NCI-H1694 treated with DMSO at 0.1 percent for 48 hours (cell line): ENCODE data around the gene MTOR.
A peak's percentile ranks its signal among the peaks of the same experiment; 100 is the strongest.

ENCODE experiments used
- DNase-seq: peaks from one replicate; lab custom pipeline; 2025; lab: John Stamatoyannopoulos, UW

Gene MTOR

DNA sequence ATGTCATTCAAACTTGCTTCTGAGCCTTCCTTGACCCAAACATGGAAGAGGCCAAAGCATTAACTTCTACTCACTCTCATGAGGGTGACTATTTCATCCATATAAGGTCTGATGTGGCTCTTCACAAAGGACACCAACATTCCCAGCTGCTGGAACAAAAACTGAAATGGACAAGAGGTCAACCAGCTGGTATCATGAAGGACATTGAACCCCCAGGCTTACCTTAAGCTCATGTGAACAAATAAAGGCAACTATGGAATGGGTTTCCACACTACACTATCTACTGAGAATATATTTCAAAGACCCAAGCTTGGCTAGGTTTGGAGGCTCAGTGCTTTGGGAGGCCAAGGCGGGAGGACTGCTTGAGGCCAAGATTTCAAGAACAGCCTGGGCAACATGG, 46.3 kb downstream of the MTOR start:
- DNase-seq, result no peak

DNA sequence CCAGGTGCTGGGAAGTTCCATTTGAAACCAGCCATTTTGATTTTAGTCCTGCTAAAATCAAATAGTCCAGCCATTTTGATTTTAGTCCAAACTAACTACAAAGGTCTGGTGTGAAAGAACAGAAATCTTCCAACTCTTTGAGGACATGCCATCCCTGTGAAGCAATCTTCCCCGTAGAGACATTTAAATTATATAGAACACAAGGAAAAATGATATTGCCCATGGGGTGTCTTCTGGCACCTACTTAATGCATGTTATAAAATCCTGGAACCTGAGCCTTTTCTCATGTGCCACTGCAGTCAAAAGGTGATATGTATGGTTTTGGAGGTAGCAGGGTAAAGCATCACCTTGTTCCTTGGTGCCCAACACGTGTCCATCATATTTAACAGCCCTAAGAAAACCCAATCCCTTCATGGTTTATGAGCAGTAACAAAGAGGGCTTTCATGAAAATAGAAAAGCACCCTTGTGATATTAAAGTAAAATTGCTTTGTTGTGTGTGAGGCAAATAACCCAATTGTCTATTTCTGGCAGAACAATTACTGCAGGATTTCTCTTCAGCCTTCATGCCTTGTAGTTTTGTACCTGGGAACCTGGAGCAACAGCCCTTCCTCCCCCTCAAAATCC, 46.9 kb downstream of the MTOR start:
- no peak for DNase-seq

DNA sequence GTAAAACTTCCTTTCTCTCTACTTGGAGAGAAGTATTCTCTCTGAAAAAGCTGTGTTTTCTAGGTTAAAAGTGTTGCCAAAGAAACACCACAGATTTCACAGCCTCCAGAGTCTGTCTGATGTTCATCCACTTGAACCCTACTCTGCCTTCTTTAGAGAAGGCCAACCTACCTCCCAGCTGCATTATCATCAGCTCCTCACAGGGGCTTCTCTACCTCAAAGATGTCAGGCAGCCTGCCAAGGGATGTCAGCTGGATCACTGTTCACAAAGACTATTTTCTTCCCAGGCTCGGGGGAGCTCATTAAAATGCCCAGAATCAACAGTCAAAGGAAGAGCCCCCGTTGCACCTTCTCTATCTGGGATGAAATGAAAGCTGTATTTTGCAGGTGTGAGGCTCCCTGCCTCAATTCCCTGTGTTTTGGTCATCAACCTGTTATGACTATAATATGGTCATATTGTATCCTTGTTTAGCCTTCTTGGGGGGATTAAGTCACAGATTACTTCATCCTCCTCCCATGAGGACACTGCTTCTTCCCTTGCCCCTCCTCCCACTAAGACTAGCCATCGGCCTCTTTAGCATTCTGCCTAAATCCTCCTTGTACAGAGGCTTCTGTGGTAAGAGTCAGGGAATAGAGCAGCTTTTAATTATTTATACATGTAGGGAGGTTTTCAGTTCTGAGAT, 47.5 kb downstream of the MTOR start:
- DNase-seq, result no peak

DNA sequence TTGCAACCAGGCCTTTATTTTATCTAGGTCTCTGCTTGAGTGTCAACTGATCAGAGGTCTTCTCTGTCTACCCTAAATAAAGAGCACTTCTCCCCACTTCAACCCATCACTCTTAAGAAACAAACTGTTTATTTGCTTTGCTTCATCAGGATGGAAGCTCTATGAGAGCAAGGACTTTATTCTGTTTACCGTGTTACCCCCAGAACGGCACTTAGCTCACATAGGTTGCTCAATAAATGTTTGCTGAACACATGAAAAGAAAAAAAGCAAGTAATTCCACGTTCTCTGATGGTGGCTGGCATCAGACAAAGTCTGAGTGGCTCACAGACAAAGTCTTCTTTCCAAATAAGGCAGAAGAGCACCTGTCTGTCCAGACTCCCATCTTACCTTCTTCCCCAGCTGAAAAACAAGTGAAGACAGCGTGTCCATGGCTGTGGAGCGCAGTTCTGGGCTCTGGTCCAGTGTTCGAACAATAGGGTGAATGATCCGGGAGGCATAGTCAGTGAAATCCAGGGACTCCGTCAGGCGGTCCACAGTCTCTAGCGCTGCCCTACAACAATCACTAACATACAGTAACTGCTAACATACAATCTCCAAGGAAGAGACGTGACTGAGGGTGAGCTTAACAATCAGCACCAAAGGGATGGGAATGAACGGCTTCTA, 50.3 kb downstream of the MTOR start:
- no peak for DNase-seq

DNA sequence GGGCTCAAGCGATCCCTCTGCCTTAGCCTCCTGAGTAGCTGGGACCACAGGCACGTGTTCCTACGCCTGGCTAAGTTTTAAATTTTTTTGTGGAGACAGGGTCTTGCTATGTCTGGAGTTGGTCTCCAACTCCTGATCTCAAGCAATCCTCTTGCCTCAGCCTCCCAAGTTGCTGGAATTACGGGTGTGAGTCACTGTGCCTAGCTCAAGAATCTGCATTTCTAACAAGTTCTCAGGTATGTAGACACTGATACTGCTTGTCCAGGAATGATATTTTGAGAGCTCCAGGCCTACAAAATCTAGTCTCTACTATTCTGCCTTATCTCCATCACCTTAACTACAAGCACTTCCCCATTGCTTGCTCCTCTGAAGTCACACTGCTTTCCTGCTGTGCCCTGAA, 50.9 kb downstream of the MTOR start:
- no peak for DNase-seq

DNA sequence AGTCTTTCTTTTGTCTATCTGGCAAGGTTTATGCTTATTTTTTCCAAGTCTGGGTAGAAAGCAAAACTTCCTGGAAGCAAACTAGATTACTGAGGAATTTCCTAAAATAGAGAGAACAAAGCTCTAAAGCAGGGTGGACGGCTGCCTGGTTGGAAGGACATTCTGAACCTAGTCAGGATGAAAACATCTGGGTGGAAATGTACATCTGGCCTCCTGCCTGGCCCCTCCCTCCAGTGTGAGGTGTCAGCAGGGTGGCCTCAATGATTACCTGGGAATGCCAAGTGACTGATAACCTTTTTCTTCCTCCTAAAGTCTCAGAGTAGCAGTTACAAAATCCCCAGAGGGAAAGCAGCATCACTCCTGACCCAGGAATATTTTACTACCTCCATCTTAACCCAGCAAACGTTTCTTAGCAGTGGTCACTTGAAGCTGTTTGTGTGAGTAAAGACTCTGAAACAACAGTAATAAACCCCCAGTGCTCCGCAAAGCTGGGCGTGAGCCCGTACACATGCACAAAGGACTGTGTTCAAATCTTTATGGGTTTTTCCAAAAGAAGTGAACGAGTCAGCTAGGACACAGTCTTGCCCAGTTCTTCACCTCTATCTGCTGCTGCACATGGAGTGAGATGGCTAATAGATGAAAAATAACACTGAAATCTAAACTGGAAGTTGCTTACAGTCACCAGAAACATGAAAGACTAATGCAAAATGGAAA, 54.3 kb downstream of the MTOR start:
- no peak for DNase-seq

DNA sequence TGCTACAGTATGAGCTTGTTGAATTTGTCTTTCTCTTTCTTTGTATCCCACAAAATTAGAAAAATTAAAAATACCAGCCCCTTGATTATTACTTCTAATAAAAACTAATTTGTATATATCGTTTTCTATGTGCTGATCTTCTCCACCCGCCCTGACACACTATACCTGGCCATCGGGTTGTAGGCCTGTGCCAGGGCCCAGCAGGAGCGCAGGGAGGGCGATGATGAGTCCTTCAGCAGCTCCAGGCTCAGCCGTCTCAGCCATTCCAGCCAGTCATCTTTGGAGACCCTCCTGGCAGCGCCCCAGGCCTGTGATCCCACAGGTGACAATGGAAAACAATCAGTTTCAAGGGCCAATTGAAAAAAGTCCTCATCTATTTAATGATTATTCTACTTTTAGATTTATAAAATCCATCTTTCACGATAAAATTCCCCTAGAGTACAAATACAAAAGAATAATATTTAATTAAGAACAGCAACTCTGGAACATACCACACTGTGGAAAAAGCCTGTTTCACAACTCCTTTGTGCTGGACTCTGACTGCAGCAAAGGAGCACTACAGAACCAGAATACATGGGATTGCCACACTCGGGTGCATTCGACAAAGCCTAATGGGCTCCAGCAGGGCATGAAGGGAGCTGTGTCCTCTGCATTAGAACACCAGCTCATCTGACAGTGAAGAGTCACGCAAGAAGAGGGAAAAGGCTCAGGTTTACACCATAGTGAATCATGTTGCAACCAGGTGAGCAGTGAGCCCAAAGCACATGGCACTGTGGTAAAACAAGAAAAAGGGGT, 57.8 kb downstream of the MTOR start:
- no peak for DNase-seq

DNA sequence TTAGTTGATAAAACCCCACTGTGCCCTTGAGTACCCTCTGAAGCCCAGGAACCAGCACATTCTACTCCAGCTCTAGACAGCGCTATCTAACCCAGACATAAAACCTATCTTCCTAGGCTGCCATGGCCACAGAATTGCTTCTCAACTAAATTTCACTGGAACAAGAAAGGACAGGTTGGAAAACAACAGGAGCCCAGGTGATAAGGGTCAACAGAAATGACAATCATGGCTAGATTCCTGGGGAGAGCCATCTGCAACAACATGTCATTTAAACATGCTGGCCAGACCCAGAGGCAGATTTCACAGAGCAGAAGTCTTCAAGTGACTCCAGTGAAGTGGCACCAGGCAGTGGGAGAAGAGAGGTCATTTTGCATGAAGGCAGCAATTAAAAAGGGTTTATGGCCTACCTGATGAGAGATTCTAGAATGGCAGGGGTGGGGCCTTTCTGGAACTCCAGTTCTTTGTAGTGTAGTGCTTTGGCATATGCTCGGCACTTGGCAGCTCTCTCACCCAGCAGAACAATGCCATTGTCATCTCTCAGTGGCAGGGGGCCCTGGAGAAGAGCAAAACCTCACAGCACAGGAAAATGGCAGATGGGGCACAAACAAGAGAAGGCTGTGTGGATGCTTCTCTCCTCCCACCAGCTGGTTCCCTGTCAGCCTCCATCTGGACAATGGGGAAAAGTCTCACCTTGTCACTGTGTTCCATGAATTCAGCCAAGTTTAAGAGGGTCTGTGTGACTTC, 63.3 kb downstream of the MTOR start:
- peak; percentile 86 for DNase-seq

DNA sequence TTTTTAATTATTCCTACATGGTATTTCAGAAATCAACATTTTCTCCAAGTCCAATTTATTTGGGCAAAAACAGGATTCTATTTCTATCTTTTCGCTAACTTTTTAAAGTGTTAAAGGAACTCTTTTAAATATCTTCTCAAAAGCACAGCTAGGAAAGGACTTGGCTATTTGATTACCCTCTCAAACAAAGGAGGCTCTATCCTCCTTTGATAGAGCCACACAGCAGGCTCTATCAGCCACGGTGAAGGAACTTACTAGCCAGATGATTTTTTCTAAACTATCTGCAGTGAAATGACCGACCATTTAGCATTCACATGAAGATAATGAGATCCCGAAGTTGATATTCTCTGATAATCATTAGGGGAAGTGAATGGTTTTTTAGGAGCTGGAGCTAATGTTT, 64.1 kb downstream of the MTOR start:
- DNase-seq, result no peak

DNA sequence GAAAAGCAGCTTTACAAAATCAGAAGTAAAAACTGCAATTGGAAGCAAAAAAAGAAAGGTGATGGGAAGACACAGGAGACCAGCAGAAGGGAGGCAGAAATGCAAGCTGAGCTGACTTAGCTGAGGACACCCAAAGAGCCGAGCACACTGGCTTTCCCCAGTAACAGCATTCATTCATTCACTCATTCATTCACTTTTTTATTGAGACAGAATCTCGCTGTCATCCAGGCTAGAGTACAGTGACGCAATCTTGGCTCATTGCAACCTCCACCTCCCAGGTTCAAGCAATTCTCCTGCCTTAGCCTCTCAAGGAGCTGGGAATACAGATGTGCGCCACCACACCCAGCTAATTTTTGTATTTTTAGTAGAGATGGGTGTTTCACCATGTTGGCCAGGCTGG, 65.0 kb downstream of the MTOR start:
- DNase-seq, result no peak

DNA sequence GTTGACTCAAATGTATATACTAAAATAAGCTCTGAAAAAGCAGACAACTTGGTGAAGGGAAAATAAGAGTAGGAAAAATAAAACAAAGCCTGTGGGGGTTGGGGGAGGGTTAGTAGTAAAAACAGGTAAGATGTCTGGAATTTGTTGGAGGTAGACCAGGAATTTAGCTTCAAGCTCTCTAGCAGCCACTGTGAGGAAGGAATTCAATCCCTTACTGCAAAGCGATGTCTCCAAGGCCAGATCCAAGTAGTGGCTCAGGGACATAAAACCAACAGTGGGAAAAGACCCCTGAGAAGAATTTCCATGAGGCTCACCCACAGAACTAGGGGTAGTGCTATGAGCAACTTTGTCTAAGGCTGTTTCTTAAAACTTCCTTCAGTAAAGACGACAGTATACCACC, 65.4 kb downstream of the MTOR start:
- no peak for DNase-seq

DNA sequence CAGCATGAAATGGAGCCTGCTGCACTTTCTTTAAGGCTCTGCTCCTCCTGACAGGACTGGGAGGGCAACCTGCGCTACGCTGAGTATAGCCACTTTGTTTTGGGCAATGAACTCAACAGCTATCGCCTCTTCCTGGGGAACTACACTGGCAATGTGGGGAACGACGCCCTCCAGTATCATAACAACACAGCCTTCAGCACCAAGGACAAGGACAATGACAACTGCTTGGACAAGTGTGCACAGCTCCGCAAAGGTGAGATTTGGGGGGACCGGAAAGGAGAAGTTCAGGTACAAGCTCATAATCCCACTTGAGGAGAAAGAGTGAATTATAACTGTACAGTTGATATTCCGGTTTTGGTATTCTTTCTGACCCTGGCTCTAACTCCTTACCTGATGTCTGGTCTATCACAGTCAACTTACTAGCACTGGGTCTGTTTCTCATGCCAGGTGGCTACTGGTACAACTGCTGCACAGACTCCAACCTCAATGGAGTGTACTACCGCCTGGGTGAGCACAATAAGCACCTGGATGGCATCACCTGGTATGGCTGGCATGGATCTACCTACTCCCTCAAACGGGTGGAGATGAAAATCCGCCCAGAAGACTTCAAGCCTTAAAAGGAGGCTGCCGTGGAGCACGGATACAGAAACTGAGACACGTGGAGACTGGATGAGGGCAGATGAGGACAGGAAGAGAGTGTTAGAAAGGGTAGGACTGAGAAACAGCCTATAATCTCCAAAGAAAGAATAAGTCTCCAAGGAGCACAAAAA, 67.8 kb downstream of the MTOR start:
- DNase-seq, result no peak

DNA sequence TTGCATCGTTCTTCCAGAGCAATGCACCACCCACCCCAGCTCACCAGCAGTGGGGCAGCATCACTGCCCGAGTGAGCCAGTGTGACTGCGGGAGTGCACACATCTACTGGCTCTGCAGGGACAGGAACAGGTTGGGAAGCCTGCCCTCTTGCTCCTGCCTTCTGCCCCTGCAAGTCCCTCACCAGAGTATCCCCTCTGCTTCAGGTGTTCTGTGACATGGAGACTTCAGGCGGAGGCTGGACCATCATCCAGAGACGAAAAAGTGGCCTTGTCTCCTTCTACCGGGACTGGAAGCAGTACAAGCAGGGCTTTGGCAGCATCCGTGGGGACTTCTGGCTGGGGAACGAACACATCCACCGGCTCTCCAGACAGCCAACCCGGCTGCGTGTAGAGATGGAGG, 69.0 kb downstream of the MTOR start:
- no peak for DNase-seq

DNA sequence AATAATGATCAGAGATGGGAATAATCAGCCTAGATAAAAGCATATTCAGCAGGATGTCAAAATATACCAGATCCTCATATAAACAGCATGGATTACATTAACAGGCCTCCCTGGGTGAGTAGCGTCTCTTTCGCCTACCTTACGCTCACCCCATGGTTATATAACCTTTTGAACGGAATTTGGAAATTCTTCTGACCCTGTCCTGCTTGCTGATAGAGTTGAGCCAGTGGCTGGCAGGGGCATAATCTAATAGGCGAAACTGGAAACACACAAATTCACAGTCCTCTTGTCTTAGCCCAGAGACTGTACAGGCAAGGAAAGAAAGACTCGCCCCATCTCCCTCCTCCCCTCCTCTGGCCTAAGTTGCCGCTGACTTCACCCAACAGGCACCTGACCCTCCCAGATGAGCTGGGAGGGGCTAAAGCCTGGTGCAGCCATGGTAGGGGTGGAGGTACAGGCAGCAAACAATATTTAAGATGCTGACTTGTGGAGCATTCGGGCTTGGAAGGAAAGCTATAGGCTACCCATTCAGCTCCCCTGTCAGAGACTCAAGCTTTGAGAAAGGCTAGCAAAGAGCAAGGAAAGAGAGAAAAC, 73.4 kb downstream of the MTOR start, which contains the start of gene ANGPTL7:
ANGPTL7 (plus strand) TSS at position 498 of the 594 bp plus-strand sequence. CDS start 225 bp downstream, outside the sequence.
- no peak for DNase-seq

DNA sequence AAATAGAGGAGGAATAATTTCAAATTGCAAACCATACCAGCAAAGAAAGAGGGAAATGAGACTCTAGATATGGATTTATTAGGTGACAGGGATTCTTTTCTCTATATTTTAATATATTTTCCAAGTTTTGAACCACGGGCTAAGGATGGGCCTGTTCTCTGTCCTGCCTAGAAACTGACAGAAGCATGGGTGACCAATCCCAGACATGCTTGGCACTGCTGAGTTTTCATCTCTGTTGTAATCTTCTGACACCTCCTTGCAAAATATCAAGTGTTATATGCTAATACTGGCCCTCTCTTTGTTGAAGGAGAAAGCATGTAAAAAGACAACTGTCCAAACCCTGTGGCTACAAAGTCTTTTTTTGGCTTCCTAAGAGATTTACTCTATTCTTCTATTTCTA, 74.0 kb downstream of the MTOR start:
- DNase-seq, result no peak

DNA sequence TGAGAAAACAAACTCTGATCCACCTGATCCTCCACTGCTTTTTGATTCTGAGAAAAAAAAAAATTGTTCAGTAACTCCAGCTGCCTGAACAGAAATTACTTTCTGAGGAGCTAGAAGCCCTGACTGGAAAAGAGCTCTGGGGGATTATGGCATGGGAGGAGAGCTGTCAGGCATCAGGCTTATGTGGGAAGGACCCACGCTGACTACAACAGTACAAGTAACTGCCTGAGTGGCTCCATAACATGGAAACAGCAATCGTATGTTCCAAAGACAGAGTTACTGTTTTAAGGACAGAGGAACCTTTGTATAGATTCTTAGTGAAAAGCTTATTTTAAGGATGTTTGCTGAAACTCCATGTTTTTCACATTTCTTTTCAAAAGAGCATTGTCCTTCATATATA, 74.4 kb downstream of the MTOR start:
- no peak for DNase-seq

DNA sequence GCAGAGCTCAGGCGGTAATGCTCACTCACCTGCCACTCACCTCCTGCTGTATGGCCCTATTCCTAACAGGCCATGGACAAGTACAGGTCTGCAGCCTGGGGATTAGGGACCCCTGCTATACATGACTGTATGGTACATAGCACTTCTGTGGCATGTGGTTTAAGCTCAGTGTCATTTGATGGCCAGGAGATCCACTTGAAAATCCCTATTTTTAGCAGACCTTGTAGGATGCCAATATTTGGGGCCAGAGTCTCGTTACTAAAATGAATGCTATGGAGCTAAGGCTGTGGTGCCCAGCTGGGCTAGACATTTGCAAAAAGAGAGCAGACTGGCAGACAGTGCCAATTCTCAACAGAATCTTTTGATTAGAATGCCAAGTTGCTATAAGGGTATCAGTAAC, 74.9 kb downstream of the MTOR start:
- DNase-seq, result no peak

DNA sequence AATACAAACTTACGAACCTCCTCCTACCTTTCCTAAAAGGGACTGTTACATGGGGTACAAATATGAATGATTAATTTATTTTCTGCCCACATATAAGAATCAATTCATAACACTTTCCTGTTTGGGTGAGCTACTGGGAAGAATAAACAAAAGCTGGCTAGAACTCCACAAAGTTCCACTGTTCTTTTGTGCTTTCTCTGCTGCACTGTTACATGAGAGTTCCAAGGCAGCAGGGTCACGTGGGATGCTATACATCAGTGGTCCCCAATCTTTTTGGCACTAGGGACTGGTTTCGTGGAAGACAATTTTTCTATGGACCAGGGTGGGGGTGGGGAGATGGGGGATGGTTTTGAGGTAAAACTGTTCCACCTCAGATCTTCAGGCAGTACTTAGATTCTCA, 75.4 kb downstream of the MTOR start:
- DNase-seq, result no peak

DNA sequence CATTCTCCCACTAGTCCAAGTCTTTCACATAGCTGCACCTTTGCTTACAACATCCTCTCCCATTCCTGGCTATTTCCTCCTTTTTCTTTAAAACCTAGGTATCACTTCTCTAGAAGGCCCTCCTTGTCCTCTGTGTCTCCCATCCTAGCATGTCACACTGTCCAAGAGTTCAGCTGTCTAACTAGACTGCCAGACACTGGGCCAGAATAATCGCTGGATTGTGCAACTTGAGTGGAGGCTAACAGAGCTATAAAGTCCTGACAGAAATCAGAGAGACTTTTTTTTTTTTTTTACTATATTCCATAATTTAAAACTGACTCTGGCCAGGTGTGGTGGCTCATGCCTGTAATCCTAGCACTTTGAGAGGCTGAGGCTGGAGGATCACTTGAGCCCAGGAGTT, 77.4 kb downstream of the MTOR start:
- no peak for DNase-seq

DNA sequence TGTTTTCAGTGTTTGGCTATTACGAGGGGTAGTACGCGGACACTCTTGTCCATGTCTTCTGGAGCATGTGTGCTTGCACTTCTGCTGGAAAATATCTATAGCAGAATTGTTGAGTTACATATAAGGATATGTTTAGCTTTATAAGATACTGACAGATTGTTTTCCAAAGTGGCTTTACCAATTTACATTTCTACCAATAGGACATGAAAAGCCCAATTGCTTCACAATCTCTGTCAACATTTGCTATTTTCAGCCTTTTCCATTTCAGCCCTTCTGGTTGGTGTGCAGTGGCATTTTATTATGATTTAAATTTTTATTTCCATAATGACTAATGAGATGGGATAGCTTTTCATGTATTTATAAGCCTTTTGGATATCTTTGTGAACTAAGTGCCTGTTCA, 79.5 kb downstream of the MTOR start:
- no peak for DNase-seq
